Prostate gland (tissue), 2 donors: ENCODE measurements around the gene NACAD. TPM values are rescaled to one million over a fixed set of nuclear protein-coding genes. Genes with fewer than 3 reads are reported as not detected.

Experiments used
- DNase-seq: peaks from one replicate; pipeline ENCODE4 v3.0.0-alpha.2; 2019; ENCODE audit warnings: low spot score
- H3K27ac ChIP-seq, 2 donors: fragments of 200-600 bp; sonication (generic); 2 replicates each; pipeline ENCODE4 v1.5.1; 2017 to 2019
- H3K27me3 ChIP-seq: fragments of 200-600 bp; sonication (generic); replicated peaks from 2 replicates; pipeline ENCODE4 v1.5.1; 2019; ENCODE audit not compliant: insufficient read depth
- H3K36me3 ChIP-seq, 2 donors: fragments of 200-600 bp; sonication (generic); 1 replicate in 1 of 2; 2 replicates in 1 of 2; pipeline versions ENCODE4 v1.5.1 to v1.8.1; 2017 to 2019
- H3K4me1 ChIP-seq: fragments of 200-600 bp; sonication (generic); replicated peaks from 2 replicates; pipeline ENCODE4 v1.5.1; 2019
- H3K4me3 ChIP-seq, 2 donors: fragments of 200-600 bp; sonication (generic); 2 replicates each; pipeline ENCODE4 v1.5.1; 2017 to 2019
- H3K9me3 ChIP-seq: fragments of 200-600 bp; sonication (generic); 2 replicates; pipeline ENCODE4 v1.5.1; 2017
- CTCF ChIP-seq, 4 experiments: fragments of 200-600 bp in 2 of 4; fragments of 450-650 bp in 2 of 4; sonication (generic) in 2 of 4; IDR thresholded peaks; 1 replicate in 3 of 4; 2 replicates in 1 of 4; pipeline ENCODE4 v1.5.1; 2016 to 2019; ENCODE audit warnings: antibody characterized with exemption in 4 of 4, mild to moderate bottlenecking in 2 of 4, moderate library complexity in 2 of 4
- POLR2A ChIP-seq: fragments of 450-650 bp; IDR thresholded peaks from one replicate; pipeline ENCODE4 v1.6.1; 2016; ENCODE audit warnings: antibody characterized with exemption, mild to moderate bottlenecking
- POLR2AphosphoS5 ChIP-seq: sonication (generic); formaldehyde crosslinking; IDR thresholded peaks from one replicate; pipeline ENCODE4 v1.6.1; 2017; ENCODE audit warnings: antibody characterized with exemption
- WGBS: methylation state at CpG from one replicate; pipeline ENCODE4 v1.1.5; 2018; 5-methylcytosine and 5-hydroxymethylcytosine counted together
- intact Hi-C: fragments of 100-400 bp; cut with DNase I; formaldehyde crosslinking; loops from one replicate; pipeline ENCODE4 v1.14.2; 2022
- total RNA-seq, 2 donors: library from RNA; depleted of rRNA; stranded (reverse); fragments of >200 nt; gene quantifications; one replicate each; pipeline ENCODE4 v1.1.0, GENCODE V29; 2016

Gene NACAD
- total RNA-seq, 2 donors from 2014 or later = 3.5 to 10.3 TPM

GRCh38 chr7:45092931-45093235 lies 4.1 kb upstream of the NACAD start:
- no peak for TF ChIP-seq POLR2AphosphoS5
- TF ChIP-seq POLR2A = no peak
- TF ChIP-seq CTCF (IDR thresholded peaks at IDR 0.05) = no peak
- no peaks in the 10 kb centered on the region for H3K4me1 ChIP-seq
- H3K36me3 ChIP-seq = no peaks in the 10 kb centered on the region
- 46% methylated on average over 3 of the region's 3 CpGs for WGBS
- no peak overlapping the region for H3K27ac ChIP-seq
- no peaks in the 10 kb centered on the region for H3K27me3 ChIP-seq
- H3K9me3 ChIP-seq = no peaks in the 10 kb centered on the region
- DNase-seq = no peak
- H3K4me3 ChIP-seq = no peak overlapping the region
- intact Hi-C loops = no loop called here

- no peak overlapping the region for H3K27ac ChIP-seq
- no peak overlapping the region for H3K4me3 ChIP-seq
- no peaks in the 10 kb centered on the region for H3K27me3 ChIP-seq
- intact Hi-C loops = no loop called here
- H3K36me3 ChIP-seq = no peaks in the 10 kb centered on the region
- no peaks in the 10 kb centered on the region for H3K4me1 ChIP-seq
- no peaks in the 10 kb centered on the region for H3K9me3 ChIP-seq
- TF ChIP-seq POLR2A (no peak), POLR2AphosphoS5 (no peak), CTCF (IDR thresholded peaks at IDR 0.05) (no peak)
- 51% methylated on average over 7 of the region's 7 CpGs for WGBS
- no peak for DNase-seq
Observed at GRCh38 chr7:45092100-45092930, 3.5 kb upstream of the NACAD start.

GRCh38 chr7:45089341-45089891 lies 647 bp upstream of the NACAD start:
- DNase-seq = peak; percentile 48
- H3K4me1 ChIP-seq = no peaks in the 10 kb centered on the region
- H3K27ac ChIP-seq = peak overlapping the region; percentile 59 to 69
- peak overlapping the region; percentile 48 to 51 for H3K4me3 ChIP-seq
- no peaks in the 10 kb centered on the region for H3K27me3 ChIP-seq
- H3K9me3 ChIP-seq = no peaks in the 10 kb centered on the region
- intact Hi-C loops = no loop called here
- TF ChIP-seq POLR2A = no peak
- no peak for TF ChIP-seq CTCF (IDR thresholded peaks at IDR 0.05)
- no peak for TF ChIP-seq POLR2AphosphoS5
- WGBS = 1% methylated on average over 20 of the region's 22 CpGs
- H3K36me3 ChIP-seq = no peaks in the 10 kb centered on the region

- 30% methylated on average over 29 of the region's 29 CpGs for WGBS
- no peak for DNase-seq
- H3K4me3 ChIP-seq = peak overlapping the region; percentile 48 to 51
Observed at GRCh38 chr7:45088146-45088701, 545 bp downstream of the NACAD start.

More at GRCh38 chr7:45088146-45088701, 545 bp downstream of the NACAD start:
- no peaks in the 10 kb centered on the region for H3K27me3 ChIP-seq
- H3K36me3 ChIP-seq = no peaks in the 10 kb centered on the region
- H3K27ac ChIP-seq = peak overlapping the region; percentile 59 to 69
- TF ChIP-seq POLR2AphosphoS5 (no peak), CTCF (IDR thresholded peaks at IDR 0.05) (no peak), POLR2A (no peak)
- no peaks in the 10 kb centered on the region for H3K4me1 ChIP-seq
- intact Hi-C loops = no loop called here
- H3K9me3 ChIP-seq = no peaks in the 10 kb centered on the region
